ENCODE results near the gene LCNL1. TPM values are rescaled to one million over a fixed set of nuclear protein-coding genes. Genes with fewer than 3 reads are reported as not detected.

LCNL1 gene
- total RNA-seq, 4 donors from 2014 or later: 0.28 to 0.83 TPM; not detected in 2

GRCh38 chr9:136945333-136946227 lies 37.2 kb upstream of the LCNL1 start:
- DNase-seq: no peak
- TF ChIP-seq POLR2A (IDR thresholded peaks at IDR 0.05) (no peak), CTCF (IDR thresholded peaks at IDR 0.05) (no peak)
- Histone ChIP-seq H3K4me1 (peaks cover 0 to 39% (median 11%) of the 10 kb centered on the region in 4 donors), H3K27me3 (no peaks in the 10 kb centered on the region), H3K9me3 (no peaks in the 10 kb centered on the region), H3K36me3 (peaks cover 0 to 26% (median 0%) of the 10 kb centered on the region in 3 donors), H3K4me3 (peak overlapping the region in 2 of 4 donors; percentile 23 to 83), H3K27ac (peak overlapping the region in 2 of 4 donors; percentile 48 to 94)

GRCh38 chr9:136946228-136947027 lies 36.4 kb upstream of the LCNL1 start:
- no peak for TF ChIP-seq CTCF (IDR thresholded peaks at IDR 0.05)
- TF ChIP-seq POLR2A (IDR thresholded peaks at IDR 0.05): no peak
- Histone ChIP-seq H3K27ac (no peak overlapping the region), H3K4me3 (peak overlapping the region in 2 of 4 donors; percentile 23 to 83), H3K36me3 (peaks cover 0 to 18% (median 0%) of the 10 kb centered on the region in 3 donors), H3K9me3 (no peaks in the 10 kb centered on the region), H3K4me1 (peaks cover 0 to 42% (median 11%) of the 10 kb centered on the region in 4 donors), H3K27me3 (no peaks in the 10 kb centered on the region)
- no peak for DNase-seq

DNA sequence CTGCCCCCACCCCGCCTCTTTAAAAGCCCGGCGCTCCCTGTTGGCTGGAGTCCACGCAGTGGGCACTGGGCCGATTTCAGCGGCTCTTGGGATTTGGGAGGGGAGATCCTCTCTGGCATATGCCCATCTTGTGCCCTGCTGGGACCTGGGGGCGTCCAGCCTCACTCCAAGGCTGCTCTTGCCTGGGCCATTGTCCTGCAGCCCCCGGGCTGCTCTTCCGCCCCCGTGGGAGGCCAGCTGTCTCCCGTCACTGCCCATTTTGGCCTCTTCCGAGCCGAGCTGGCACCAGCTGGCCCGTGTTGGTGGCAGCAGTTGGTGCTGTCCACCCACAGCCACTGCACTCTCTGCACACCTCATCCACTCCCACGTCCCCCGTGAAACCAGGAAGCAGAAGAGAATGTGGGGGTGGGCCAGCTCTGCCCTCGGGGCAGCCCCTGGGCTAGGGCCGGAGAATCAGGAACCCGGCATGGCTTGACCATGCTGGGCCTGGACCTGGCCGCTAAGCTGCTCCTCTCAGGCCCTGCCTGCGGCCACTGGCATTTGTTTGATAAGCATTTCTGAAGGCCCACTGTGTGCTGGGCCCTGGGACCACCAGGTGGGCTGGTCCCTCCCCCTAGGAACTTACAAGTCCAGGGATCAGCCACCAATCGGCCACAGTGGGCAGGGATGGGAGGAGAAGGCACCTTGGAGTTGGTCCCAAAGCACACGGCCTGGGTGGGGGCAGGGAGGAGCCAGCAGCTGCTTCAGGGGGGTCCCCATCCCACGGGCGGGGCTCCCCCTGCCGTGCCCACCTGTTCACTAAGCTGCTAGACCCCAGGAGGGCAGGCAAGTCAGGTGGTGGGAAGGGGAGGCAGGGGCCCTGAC lies 35.5 kb upstream of the LCNL1 start:
- Histone ChIP-seq H3K4me3 (no peak overlapping the region), H3K27ac (peak overlapping the region in 2 of 4 donors; percentile 66 to 94), H3K9me3 (no peaks in the 10 kb centered on the region), H3K36me3 (peaks cover 0 to 9% (median 0%) of the 10 kb centered on the region in 3 donors), H3K27me3 (no peaks in the 10 kb centered on the region), H3K4me1 (peaks cover 0 to 41% (median 11%) of the 10 kb centered on the region in 4 donors)
- DNase-seq: no peak
- TF ChIP-seq CTCF (IDR thresholded peaks at IDR 0.05): no peak
- no peak for TF ChIP-seq POLR2A (IDR thresholded peaks at IDR 0.05)

- Histone ChIP-seq H3K4me1 (peaks cover 0 to 34% (median 11%) of the 10 kb centered on the region in 4 donors), H3K27me3 (no peaks in the 10 kb centered on the region), H3K27ac (peak overlapping the region in 2 of 4 donors; percentile 66 to 94), H3K4me3 (no peak overlapping the region), H3K36me3 (peaks cover 0 to 2% (median 0%) of the 10 kb centered on the region in 3 donors), H3K9me3 (no peaks in the 10 kb centered on the region)
- DNase-seq: peak in 2 of 3 donors; percentile 36 to 75
- TF ChIP-seq CTCF (IDR thresholded peaks at IDR 0.05) (peak in 4 of 6 experiments; percentile 33 to 48 (median 42)), POLR2A (IDR thresholded peaks at IDR 0.05) (no peak)
These were observed 34.8 kb upstream of the LCNL1 start for GRCh38 chr9:136947955-136948510.

Data from Peyer's patch (tissue), 4 donors.